ENCODE results near the gene C11orf91. TPM values are rescaled to one million over a fixed set of nuclear protein-coding genes. Genes with fewer than 3 reads are reported as not detected.

Gene C11orf91
- total RNA-seq, 6 experiments from 2014 or later: not detected

GRCh38 chr11:33703788-33704187 is 3.2 kb upstream of the C11orf91 start:
- H3K9me3 ChIP-seq: no peaks in the 10 kb centered on the region
- peak in 3 of 4 donors; percentile 8 to 30 (median 16) for ATAC-seq
- H3K4me1 ChIP-seq: peaks cover 0 to 83% (median 12%) of the 10 kb centered on the region in 4 donors
- no peak overlapping the region for H3K4me3 ChIP-seq
- peak overlapping the region in 2 of 3 donors; percentile 67 to 69 for H3K27ac ChIP-seq
- peak in 1 of 3 donors; percentile 46 for DNase-seq
- 81% methylated on average over 3 of the region's 4 CpGs for WGBS (ENCODE audit: insufficient coverage, low coverage, low lambda C conversion rate, missing lambda C conversion rate)
- H3K27me3 ChIP-seq: no peaks in the 10 kb centered on the region
- TF ChIP-seq, protein P1, sequence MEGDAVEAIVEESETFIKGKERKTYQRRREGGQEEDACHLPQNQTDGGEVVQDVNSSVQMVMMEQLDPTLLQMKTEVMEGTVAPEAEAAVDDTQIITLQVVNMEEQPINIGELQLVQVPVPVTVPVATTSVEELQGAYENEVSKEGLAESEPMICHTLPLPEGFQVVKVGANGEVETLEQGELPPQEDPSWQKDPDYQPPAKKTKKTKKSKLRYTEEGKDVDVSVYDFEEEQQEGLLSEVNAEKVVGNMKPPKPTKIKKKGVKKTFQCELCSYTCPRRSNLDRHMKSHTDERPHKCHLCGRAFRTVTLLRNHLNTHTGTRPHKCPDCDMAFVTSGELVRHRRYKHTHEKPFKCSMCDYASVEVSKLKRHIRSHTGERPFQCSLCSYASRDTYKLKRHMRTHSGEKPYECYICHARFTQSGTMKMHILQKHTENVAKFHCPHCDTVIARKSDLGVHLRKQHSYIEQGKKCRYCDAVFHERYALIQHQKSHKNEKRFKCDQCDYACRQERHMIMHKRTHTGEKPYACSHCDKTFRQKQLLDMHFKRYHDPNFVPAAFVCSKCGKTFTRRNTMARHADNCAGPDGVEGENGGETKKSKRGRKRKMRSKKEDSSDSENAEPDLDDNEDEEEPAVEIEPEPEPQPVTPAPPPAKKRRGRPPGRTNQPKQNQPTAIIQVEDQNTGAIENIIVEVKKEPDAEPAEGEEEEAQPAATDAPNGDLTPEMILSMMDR (IDR thresholded peaks at IDR 0.05): no peak
- no peak for TF ChIP-seq POLR2A (IDR thresholded peaks at IDR 0.05)
- peaks cover 0 to 3% (median 1%) of the 10 kb centered on the region in 4 donors for H3K36me3 ChIP-seq
- intact Hi-C loops (cut with DNase I): no loop called here

GRCh38 chr11:33703234-33703633 is 2.6 kb upstream of the C11orf91 start:
- Histone ChIP-seq H3K27me3 (no peaks in the 10 kb centered on the region), H3K4me3 (no peak overlapping the region), H3K9me3 (no peaks in the 10 kb centered on the region), H3K4me1 (peaks cover 0 to 77% (median 12%) of the 10 kb centered on the region in 4 donors), H3K27ac (peak overlapping the region in 2 of 3 donors; percentile 67 to 69), H3K36me3 (no peaks in the 10 kb centered on the region)
- DNase-seq (no peak), ATAC-seq (no peak)
- TF ChIP-seq, protein P1 (IDR thresholded peaks at IDR 0.05): no peak
- TF ChIP-seq POLR2A (IDR thresholded peaks at IDR 0.05): no peak
- intact Hi-C loops (cut with DNase I): no loop called here
- WGBS (ENCODE audit: insufficient coverage, low coverage, low lambda C conversion rate, missing lambda C conversion rate): 45% methylated on average over 5 of the region's 5 CpGs

GRCh38 chr11:33701302-33702230 is 940 bp upstream of the C11orf91 start:
- DNase-seq (no peak), ATAC-seq (peak in 3 of 4 donors; percentile 0 to 15 (median 4))
- Histone ChIP-seq H3K4me3 (peak overlapping the region; percentile 22 to 64 (median 48)), H3K27me3 (no peaks in the 10 kb centered on the region), H3K36me3 (no peaks in the 10 kb centered on the region), H3K4me1 (peaks cover 0 to 61% (median 12%) of the 10 kb centered on the region in 4 donors), H3K27ac (peak overlapping the region; percentile 20 to 69 (median 67)), H3K9me3 (no peaks in the 10 kb centered on the region)
- intact Hi-C loops (cut with DNase I): no loop called here
- WGBS (ENCODE audit: insufficient coverage, low coverage, low lambda C conversion rate, missing lambda C conversion rate): 38% methylated on average over 7 of the region's 7 CpGs
- no peak for TF ChIP-seq POLR2A (IDR thresholded peaks at IDR 0.05)
- TF ChIP-seq, protein P1 (IDR thresholded peaks at IDR 0.05): no peak

DNA sequence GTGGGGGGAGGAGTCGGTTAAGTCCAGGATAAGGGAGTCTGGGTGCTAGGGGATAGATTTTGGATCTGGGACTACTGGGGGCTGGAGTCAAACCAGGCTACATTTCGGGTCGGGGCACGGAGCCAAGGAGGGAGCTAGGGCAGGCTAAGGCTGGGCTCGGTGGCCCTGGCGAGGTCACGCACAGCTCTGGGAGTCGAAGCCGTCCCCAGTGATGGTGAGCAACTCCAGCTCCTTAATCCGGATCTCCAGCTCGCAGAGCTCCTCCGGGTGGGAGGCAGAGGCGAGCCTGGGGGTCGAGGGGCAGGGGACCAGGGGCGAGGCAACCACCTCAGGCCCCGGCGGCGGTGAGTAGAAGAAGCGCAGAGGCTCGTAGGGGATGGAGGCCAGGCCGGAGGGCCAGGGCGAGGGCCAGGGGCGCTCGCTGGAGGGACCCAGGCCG is 544 bp downstream of the C11orf91 start:
- H3K4me3 ChIP-seq: peak overlapping the region in 2 of 3 donors; percentile 48 to 64
- H3K9me3 ChIP-seq: no peaks in the 10 kb centered on the region
- intact Hi-C loops (cut with DNase I): no loop called here
- peak overlapping the region; percentile 31 to 69 (median 67) for H3K27ac ChIP-seq
- peak in 1 of 3 donors; percentile 51 for DNase-seq
- H3K27me3 ChIP-seq: no peaks in the 10 kb centered on the region
- no peaks in the 10 kb centered on the region for H3K36me3 ChIP-seq
- peaks cover 0 to 53% (median 13%) of the 10 kb centered on the region in 4 donors for H3K4me1 ChIP-seq
- no peak for TF ChIP-seq POLR2A (IDR thresholded peaks at IDR 0.05)
- TF ChIP-seq, protein P1 (IDR thresholded peaks at IDR 0.05): no peak
- ATAC-seq: no peak
- 52% methylated on average over 12 of the region's 25 CpGs for WGBS (ENCODE audit: insufficient coverage, low coverage, low lambda C conversion rate, missing lambda C conversion rate)

Data from right lobe of liver (tissue), 6 donors.